ENCODE results near the gene ABCF2.

DNA sequence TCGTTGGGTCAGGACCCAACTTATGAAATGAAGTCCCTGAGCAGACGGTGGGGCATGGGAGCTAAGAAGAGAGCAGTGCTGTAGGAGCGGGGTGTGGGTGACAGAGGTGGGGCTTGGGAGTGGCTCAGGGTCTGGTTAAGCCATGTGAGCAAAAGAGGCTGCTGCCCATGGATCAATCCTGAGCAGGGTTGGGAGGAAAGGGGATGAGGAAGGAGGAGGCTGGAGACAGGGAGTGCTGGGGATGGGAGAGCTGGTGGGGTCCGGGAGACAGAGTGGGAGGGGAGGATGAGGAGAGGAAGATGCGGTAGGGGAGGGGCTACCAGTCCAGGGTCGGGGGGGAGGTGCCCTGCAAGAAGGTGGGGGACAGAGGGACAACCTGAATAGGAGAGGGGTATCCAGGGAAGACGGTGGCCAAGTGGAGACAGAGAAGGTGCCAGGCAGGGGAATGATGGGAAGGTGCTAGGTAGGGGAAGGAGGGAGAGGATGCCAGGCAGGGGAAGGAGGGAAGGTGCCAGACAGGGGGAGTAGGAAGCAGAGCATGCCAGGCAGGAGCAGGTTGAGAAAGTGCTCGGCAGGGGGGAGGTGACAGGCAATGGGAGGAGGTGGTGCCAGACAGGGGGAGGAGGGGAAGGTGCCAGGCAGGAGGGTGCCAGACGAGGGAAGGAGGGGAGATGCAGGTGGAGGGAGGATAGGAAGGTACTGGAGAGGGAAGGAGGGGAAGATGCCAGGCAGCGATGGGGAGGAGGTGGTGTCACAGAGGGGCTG lies 49.0 kb upstream of the ABCF2 start:
- TF ChIP-seq, protein P1, sequence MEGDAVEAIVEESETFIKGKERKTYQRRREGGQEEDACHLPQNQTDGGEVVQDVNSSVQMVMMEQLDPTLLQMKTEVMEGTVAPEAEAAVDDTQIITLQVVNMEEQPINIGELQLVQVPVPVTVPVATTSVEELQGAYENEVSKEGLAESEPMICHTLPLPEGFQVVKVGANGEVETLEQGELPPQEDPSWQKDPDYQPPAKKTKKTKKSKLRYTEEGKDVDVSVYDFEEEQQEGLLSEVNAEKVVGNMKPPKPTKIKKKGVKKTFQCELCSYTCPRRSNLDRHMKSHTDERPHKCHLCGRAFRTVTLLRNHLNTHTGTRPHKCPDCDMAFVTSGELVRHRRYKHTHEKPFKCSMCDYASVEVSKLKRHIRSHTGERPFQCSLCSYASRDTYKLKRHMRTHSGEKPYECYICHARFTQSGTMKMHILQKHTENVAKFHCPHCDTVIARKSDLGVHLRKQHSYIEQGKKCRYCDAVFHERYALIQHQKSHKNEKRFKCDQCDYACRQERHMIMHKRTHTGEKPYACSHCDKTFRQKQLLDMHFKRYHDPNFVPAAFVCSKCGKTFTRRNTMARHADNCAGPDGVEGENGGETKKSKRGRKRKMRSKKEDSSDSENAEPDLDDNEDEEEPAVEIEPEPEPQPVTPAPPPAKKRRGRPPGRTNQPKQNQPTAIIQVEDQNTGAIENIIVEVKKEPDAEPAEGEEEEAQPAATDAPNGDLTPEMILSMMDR (IDR thresholded peaks at IDR 0.05 in 2 of 3, conservative IDR thresholded peaks at IDR 0.05 in 1 of 3; ENCODE audit: borderline replicate concordance in 1 of 3, insufficient read depth in 1 of 3, low read depth in 2 of 3, low read length in 2 of 3) = no peak
- TF ChIP-seq POLR2A (IDR thresholded peaks at IDR 0.05; ENCODE audit: borderline replicate concordance, extremely low read depth, insufficient read depth, insufficient read length) = no peak
- no peak for TF ChIP-seq EZH2phosphoT487 (IDR thresholded peaks at IDR 0.05; ENCODE audit: borderline replicate concordance)
- no peak for TF ChIP-seq EZH2 (IDR thresholded peaks at IDR 0.05)
- no peak for TF ChIP-seq ELF1 (IDR thresholded peaks at IDR 0.05; ENCODE audit: borderline replicate concordance, low read depth)
- TF ChIP-seq SIN3A (IDR thresholded peaks at IDR 0.05; ENCODE audit: low read depth) = no peak
- no peak for TF ChIP-seq YY1 (IDR thresholded peaks at IDR 0.05; ENCODE audit: extremely low read depth, insufficient replicate concordance, low read depth, low read length)
- TF ChIP-seq POLR2AphosphoS5 (IDR thresholded peaks at IDR 0.05; ENCODE audit: low read depth, low read length) = no peak
- no peak for TF ChIP-seq ZNF274 (IDR thresholded peaks at IDR 0.05; ENCODE audit: low read depth, low read length)
- no peak for TF ChIP-seq EGR1 (IDR thresholded peaks at IDR 0.05; ENCODE audit: low read depth)
